WERI-Rb-1 (cell line): ENCODE measurements around the gene DOCK10.

Experiments
- DNase-seq: peaks from one replicate; pipeline ENCODE4 v3.0.0-alpha.2; 2020
- H3K27ac ChIP-seq: fragments of 250-450 bp; sonication (Bioruptor Pico); 2 replicates; pipeline ENCODE4 v1.5.1; 2020; ENCODE audit warnings: mild to moderate bottlenecking, moderate library complexity
- H3K27me3 ChIP-seq: fragments of 250-450 bp; sonication (Bioruptor Pico); 2 replicates; pipeline ENCODE4 v1.5.1; 2021; ENCODE audit warnings: mild to moderate bottlenecking, low read depth, moderate library complexity; ENCODE audit not compliant: insufficient read depth, severe bottlenecking
- H3K36me3 ChIP-seq: fragments of 250-450 bp; sonication (Bioruptor Pico); 2 replicates; pipeline ENCODE4 v1.5.1; 2020; ENCODE audit warnings: mild to moderate bottlenecking, moderate library complexity
- H3K4me3 ChIP-seq: 2 replicates; pipeline ENCODE4 v1.5.1; 2011; ENCODE audit warnings: low read depth, mild to moderate bottlenecking, control low read depth, low read length
- H3K9me3 ChIP-seq: fragments of 250-450 bp; sonication (Bioruptor Pico); 2 replicates; pipeline ENCODE4 v1.5.1; 2021; ENCODE audit warnings: mild to moderate bottlenecking, moderate library complexity; ENCODE audit not compliant: severe bottlenecking
- CTCF ChIP-seq: IDR thresholded peaks from 2 replicates; pipeline ENCODE4 v1.5.1; 2011; ENCODE audit warnings: low read depth, mild to moderate bottlenecking, control low read depth, inconsistent platforms, low read length

Gene DOCK10

GRCh38 chr2:224938651-224939182 is 103.6 kb downstream of the DOCK10 start:
- no peaks in the 10 kb centered on the region for H3K27me3 ChIP-seq
- no peak for DNase-seq
- no peak for TF ChIP-seq CTCF
- no peaks in the 10 kb centered on the region for H3K9me3 ChIP-seq
- H3K27ac ChIP-seq, result no peak overlapping the region
- H3K4me3 ChIP-seq, result no peak overlapping the region
- no peaks in the 10 kb centered on the region for H3K36me3 ChIP-seq

- no peak for TF ChIP-seq CTCF
- Histone ChIP-seq H3K27ac (no peak overlapping the region), H3K9me3 (no peaks in the 10 kb centered on the region), H3K27me3 (no peaks in the 10 kb centered on the region), H3K36me3 (no peaks in the 10 kb centered on the region), H3K4me3 (no peak overlapping the region)
- DNase-seq, result no peak
Observed at GRCh38 chr2:224937887-224938286, 104.4 kb downstream of the DOCK10 start.

- no peak for TF ChIP-seq CTCF
- Histone ChIP-seq H3K36me3 (no peaks in the 10 kb centered on the region; the same call in 1 of the 2 replicates), H3K4me3 (no peak overlapping the region), H3K27me3 (no peaks in the 10 kb centered on the region), H3K9me3 (no peaks in the 10 kb centered on the region), H3K27ac (no peak overlapping the region)
- no peak for DNase-seq
Observed at GRCh38 chr2:224934526-224935188, 107.6 kb downstream of the DOCK10 start.

GRCh38 chr2:224933431-224933830 is 108.8 kb downstream of the DOCK10 start:
- no peaks in the 10 kb centered on the region; the same call in 1 of the 2 replicates for H3K36me3 ChIP-seq
- H3K27ac ChIP-seq, result no peak overlapping the region
- H3K4me3 ChIP-seq, result no peak overlapping the region
- no peaks in the 10 kb centered on the region for H3K9me3 ChIP-seq
- no peak for DNase-seq
- H3K27me3 ChIP-seq, result no peaks in the 10 kb centered on the region
- no peak for TF ChIP-seq CTCF

- Histone ChIP-seq H3K27me3 (no peaks in the 10 kb centered on the region), H3K27ac (no peak overlapping the region), H3K4me3 (no peak overlapping the region), H3K36me3 (no peaks in the 10 kb centered on the region; the same call in 1 of the 2 replicates), H3K9me3 (no peaks in the 10 kb centered on the region)
- DNase-seq, result no peak
- no peak for TF ChIP-seq CTCF
Observed at GRCh38 chr2:224932522-224932921, 109.7 kb downstream of the DOCK10 start.

GRCh38 chr2:224931956-224932355 is 110.3 kb downstream of the DOCK10 start:
- no peaks in the 10 kb centered on the region for H3K9me3 ChIP-seq
- no peak overlapping the region for H3K27ac ChIP-seq
- H3K4me3 ChIP-seq, result no peak overlapping the region
- no peak for DNase-seq
- no peaks in the 10 kb centered on the region for H3K27me3 ChIP-seq
- no peak for TF ChIP-seq CTCF
- H3K36me3 ChIP-seq, result no peaks in the 10 kb centered on the region; the same call in 1 of the 2 replicates
